GM19193 (cell line): ENCODE data around the gene IARS2.

Experiments used
- POLR2A ChIP-seq: IDR thresholded peaks from 4 replicates; pipeline ENCODE4 v1.6.1; 2011; ENCODE audit not compliant: insufficient read depth, insufficient read length; ENCODE audit errors: extremely low read depth

Gene IARS2

GRCh38 chr1:220189750-220190347 lies 95.9 kb downstream of the IARS2 start:
- no peak for TF ChIP-seq POLR2A

GRCh38 chr1:220195701-220196100 lies 101.8 kb downstream of the IARS2 start:
- TF ChIP-seq POLR2A = no peak
